Kidney glomerular epithelial cell (primary cell): Measurements from ENCODE around the gene SH2D5.
"Not testable (repeated sequence)": the region's sequence is repeated elsewhere in the genome, so short reads cannot be mapped to it uniquely, and the experiment has no call there.

ENCODE experiments used
- DNase-seq: peaks from one replicate; lab custom pipeline; 2025; lab: John Stamatoyannopoulos, UW

The SH2D5 gene

GRCh38 chr1:20728371-20729154 lies 3.9 kb downstream of the SH2D5 start:
- no peak for DNase-seq

GRCh38 chr1:20727746-20728316 lies 4.7 kb downstream of the SH2D5 start:
- DNase-seq: no peak

GRCh38 chr1:20726932-20727745 lies 5.4 kb downstream of the SH2D5 start:
- DNase-seq: no peak

GRCh38 chr1:20726118-20726911 lies 6.2 kb downstream of the SH2D5 start:
- no peak for DNase-seq

- peak; percentile 34 for DNase-seq
Observed at GRCh38 chr1:20725189-20726117, 7.0 kb downstream of the SH2D5 start.

GRCh38 chr1:20724364-20725188 lies 7.9 kb downstream of the SH2D5 start:
- DNase-seq: no peak

GRCh38 chr1:20723537-20724363 lies 8.8 kb downstream of the SH2D5 start:
- no peak for DNase-seq

- no peak for DNase-seq
Observed at GRCh38 chr1:20723159-20723536, 9.4 kb downstream of the SH2D5 start.

- no peak for DNase-seq
Observed at GRCh38 chr1:20721117-20722061, 11.1 kb downstream of the SH2D5 start.

GRCh38 chr1:20720631-20721091 lies 11.8 kb downstream of the SH2D5 start:
- no peak for DNase-seq

- DNase-seq: no peak
Observed at GRCh38 chr1:20719871-20720620, 12.5 kb downstream of the SH2D5 start.

GRCh38 chr1:20719261-20719660 lies 13.2 kb downstream of the SH2D5 start:
- no peak for DNase-seq

GRCh38 chr1:20718343-20718882 lies 14.1 kb downstream of the SH2D5 start:
- not testable (repeated sequence) for DNase-seq

- peak; percentile 24 for DNase-seq
Observed at GRCh38 chr1:20717452-20718342, 14.8 kb downstream of the SH2D5 start, which contains the start of gene KIF17. TSS of gene KIF17 (minus strand) at chr1:20718007. CDS start at chr1:20717706, 301 bp downstream.

- DNase-seq: no peak
Observed at GRCh38 chr1:20716232-20716631, 16.3 kb downstream of the SH2D5 start.

GRCh38 chr1:20715406-20715805 lies 17.1 kb downstream of the SH2D5 start:
- no peak for DNase-seq
